Stimulated activated memory B cell treated with anti-CD40 and anti-IgM and Interleukin-4, amounts not matched to agents 10 μg/mL and 1 μg/mL and 100 μg/mL, for 72 hours (primary cell): ENCODE measurements around the gene FHIT.
"Not testable (repeated sequence)": the region's sequence is repeated elsewhere in the genome, so short reads cannot be mapped to it uniquely, and the experiment has no call there.

ENCODE experiments used
- ATAC-seq: fragments of 150-1000 bp; cut with Tn5 transposase; 2 replicates; pipeline ENCODE4 v1.10.0; 2021
- H3K27ac Mint-ChIP-seq: one replicate; pipeline ENCODE4 v1.8.0; 2022; ENCODE audit warnings: mild to moderate bottlenecking, mixed read lengths
- H3K27me3 Mint-ChIP-seq: one replicate; pipeline ENCODE4 v1.8.0; 2022; ENCODE audit warnings: mixed read lengths
- H3K36me3 Mint-ChIP-seq: one replicate; pipeline ENCODE4 v1.8.0; 2022; ENCODE audit warnings: mixed read lengths
- H3K4me1 Mint-ChIP-seq: one replicate; pipeline ENCODE4 v1.8.0; 2022; ENCODE audit warnings: mixed read lengths
- H3K4me3 Mint-ChIP-seq: one replicate; pipeline ENCODE4 v1.8.0; 2022; ENCODE audit warnings: mild to moderate bottlenecking, moderate library complexity, mixed read lengths
- H3K9me3 Mint-ChIP-seq: one replicate; pipeline ENCODE4 v1.8.0; 2022; ENCODE audit warnings: mixed read lengths

The FHIT gene

GRCh38 chr3:61080737-61081445 is 170.4 kb downstream of the FHIT start:
- Mint-ChIP-seq H3K27me3 (no peaks in the 10 kb centered on the region), H3K9me3 (peaks cover 3% of the 10 kb centered on the region), H3K27ac (no peak overlapping the region), H3K36me3 (peaks cover 5% of the 10 kb centered on the region), H3K4me1 (no peaks in the 10 kb centered on the region), H3K4me3 (no peak overlapping the region)
- ATAC-seq, result no peak

DNA sequence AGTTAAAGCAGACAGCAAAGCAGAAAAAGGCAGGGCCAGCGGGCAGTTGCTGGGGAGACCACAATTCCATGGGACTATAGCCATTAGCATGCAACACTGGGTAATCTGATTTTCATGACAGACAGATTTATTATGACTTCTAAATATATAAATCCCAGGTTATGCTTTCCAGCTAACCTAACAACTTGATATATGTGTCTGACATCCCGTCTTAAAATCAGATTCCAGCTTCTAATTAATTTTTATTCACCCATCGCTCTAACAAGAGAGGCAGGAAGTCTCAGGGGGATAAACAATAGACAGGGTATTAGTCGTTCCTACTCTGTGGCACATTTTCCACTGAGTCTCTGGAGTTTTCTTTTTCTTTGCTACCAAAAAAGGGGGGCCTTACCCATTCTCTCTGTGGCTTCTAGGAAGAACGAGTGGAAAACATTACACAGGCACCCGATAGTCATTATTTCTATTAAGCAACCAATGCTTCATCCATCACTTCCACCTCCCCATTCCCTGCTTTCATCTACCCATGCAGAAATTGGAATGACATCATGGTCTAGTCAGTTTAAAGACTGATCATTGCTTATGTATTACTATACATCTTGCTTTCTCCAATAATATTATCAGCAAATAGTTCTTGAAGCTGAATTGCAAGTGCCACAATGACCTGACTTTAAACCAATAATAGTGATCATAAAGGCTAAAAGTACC is 173.1 kb downstream of the FHIT start:
- ATAC-seq, result no peak
- Mint-ChIP-seq H3K4me1 (no peaks in the 10 kb centered on the region), H3K36me3 (no peaks in the 10 kb centered on the region), H3K27me3 (no peaks in the 10 kb centered on the region), H3K4me3 (no peak overlapping the region), H3K27ac (no peak overlapping the region), H3K9me3 (no peaks in the 10 kb centered on the region)

DNA sequence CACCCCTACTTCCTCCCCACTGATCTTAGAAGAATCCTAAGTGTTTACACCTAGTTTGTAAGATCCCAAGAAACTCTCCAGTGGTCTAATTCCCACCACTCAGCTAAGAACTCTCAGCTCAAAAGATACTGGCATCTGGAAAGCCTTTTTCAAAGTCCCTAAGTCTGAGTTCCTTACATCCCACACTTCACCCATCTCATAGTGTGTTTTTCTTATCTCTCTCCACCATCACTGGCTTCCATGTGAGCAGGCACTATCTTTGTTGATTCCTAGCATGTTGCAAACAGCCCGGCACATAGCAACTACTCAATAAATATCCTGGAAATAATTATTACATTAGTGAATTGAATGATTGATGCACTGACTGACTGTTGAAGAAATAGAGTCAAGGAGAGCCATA is 173.7 kb downstream of the FHIT start:
- Mint-ChIP-seq H3K4me1 (no peaks in the 10 kb centered on the region), H3K36me3 (no peaks in the 10 kb centered on the region)

DNA sequence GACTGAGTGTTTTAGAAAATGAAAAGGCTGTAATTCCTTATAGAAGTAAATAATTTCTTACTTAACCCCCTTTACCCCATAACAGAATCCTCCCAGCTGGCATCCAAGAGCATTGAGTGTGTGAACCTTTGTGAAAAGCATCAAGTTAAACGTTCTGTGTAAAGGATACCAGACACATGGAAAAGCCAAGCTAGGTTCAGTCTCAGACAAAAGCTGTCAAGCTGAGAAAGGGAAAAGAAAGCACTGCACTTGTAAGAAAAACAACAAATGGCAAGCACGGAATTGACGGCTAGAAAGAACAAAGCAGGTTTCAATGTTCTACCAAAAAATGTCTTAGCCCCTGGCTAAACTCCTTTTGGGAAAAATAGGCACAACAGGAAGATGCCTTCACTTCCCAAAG is 176.5 kb downstream of the FHIT start:
- Mint-ChIP-seq H3K36me3 (no peaks in the 10 kb centered on the region), H3K4me3 (no peak overlapping the region), H3K4me1 (no peaks in the 10 kb centered on the region), H3K27me3 (no peaks in the 10 kb centered on the region), H3K27ac (no peak overlapping the region), H3K9me3 (no peaks in the 10 kb centered on the region)
- no peak for ATAC-seq

More for the DNA sequence above, 173.7 kb downstream of the FHIT start:
- Mint-ChIP-seq H3K27me3 (no peaks in the 10 kb centered on the region), H3K9me3 (no peaks in the 10 kb centered on the region), H3K27ac (no peak overlapping the region), H3K4me3 (no peak overlapping the region)
- no peak for ATAC-seq

- Mint-ChIP-seq H3K27me3 (no peaks in the 10 kb centered on the region), H3K9me3 (no peaks in the 10 kb centered on the region), H3K4me3 (no peak overlapping the region)
Measured at GRCh38 chr3:61073566-61074165, 177.6 kb downstream of the FHIT start.

GRCh38 chr3:61068084-61068483 is 183.2 kb downstream of the FHIT start:
- no peak for ATAC-seq
- Mint-ChIP-seq H3K36me3 (no peaks in the 10 kb centered on the region), H3K27ac (no peak overlapping the region), H3K27me3 (no peaks in the 10 kb centered on the region), H3K4me1 (no peaks in the 10 kb centered on the region), H3K9me3 (no peaks in the 10 kb centered on the region), H3K4me3 (no peak overlapping the region)

More at GRCh38 chr3:61073566-61074165, 177.6 kb downstream of the FHIT start:
- no peak overlapping the region for H3K27ac Mint-ChIP-seq
- no peaks in the 10 kb centered on the region for H3K4me1 Mint-ChIP-seq
- H3K36me3 Mint-ChIP-seq, result no peaks in the 10 kb centered on the region
- no peak for ATAC-seq

GRCh38 chr3:61066800-61067199 is 184.5 kb downstream of the FHIT start:
- no peaks in the 10 kb centered on the region for H3K27me3 Mint-ChIP-seq
- H3K36me3 Mint-ChIP-seq, result no peaks in the 10 kb centered on the region
- ATAC-seq, result no peak
- H3K4me3 Mint-ChIP-seq, result no peak overlapping the region
- H3K27ac Mint-ChIP-seq, result no peak overlapping the region
- no peaks in the 10 kb centered on the region for H3K9me3 Mint-ChIP-seq
- H3K4me1 Mint-ChIP-seq, result no peaks in the 10 kb centered on the region

DNA sequence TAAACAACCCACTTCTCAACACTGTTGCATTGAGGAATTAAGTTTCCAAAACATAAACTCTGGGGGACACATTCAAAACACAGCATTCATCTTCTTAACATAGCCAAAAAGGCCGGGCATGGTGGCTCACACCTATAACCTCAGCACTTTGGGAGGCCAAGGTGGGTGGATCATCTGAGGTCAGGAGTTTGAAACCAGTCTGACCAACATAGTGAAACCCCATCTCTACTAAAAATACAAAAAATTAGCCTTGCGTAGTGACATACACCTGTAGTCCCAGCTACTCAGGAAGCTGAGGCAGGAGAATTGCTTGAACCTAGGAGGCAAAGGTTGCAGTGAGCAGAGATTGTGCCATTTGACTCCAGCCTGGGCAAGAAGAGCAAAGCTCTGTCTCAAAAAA is 185.0 kb downstream of the FHIT start:
- H3K27me3 Mint-ChIP-seq, H3K27ac Mint-ChIP-seq, H3K4me3 Mint-ChIP-seq, H3K9me3 Mint-ChIP-seq, H3K36me3 Mint-ChIP-seq, H3K4me1 Mint-ChIP-seq, ATAC-seq: not testable (repeated sequence)

GRCh38 chr3:61065451-61066011 is 185.7 kb downstream of the FHIT start:
- Mint-ChIP-seq H3K27me3 (no peaks in the 10 kb centered on the region), H3K9me3 (no peaks in the 10 kb centered on the region), H3K4me3 (no peak overlapping the region), H3K36me3 (no peaks in the 10 kb centered on the region), H3K4me1 (no peaks in the 10 kb centered on the region), H3K27ac (no peak overlapping the region)
- ATAC-seq, result no peak

- no peaks in the 10 kb centered on the region for H3K4me1 Mint-ChIP-seq
- H3K27me3 Mint-ChIP-seq, result no peaks in the 10 kb centered on the region
- ATAC-seq, result no peak
- H3K36me3 Mint-ChIP-seq, result no peaks in the 10 kb centered on the region
- H3K9me3 Mint-ChIP-seq, result no peaks in the 10 kb centered on the region
- H3K4me3 Mint-ChIP-seq, result no peak overlapping the region
- H3K27ac Mint-ChIP-seq, result no peak overlapping the region
Measured at GRCh38 chr3:61061092-61061723, 190.0 kb downstream of the FHIT start.

DNA sequence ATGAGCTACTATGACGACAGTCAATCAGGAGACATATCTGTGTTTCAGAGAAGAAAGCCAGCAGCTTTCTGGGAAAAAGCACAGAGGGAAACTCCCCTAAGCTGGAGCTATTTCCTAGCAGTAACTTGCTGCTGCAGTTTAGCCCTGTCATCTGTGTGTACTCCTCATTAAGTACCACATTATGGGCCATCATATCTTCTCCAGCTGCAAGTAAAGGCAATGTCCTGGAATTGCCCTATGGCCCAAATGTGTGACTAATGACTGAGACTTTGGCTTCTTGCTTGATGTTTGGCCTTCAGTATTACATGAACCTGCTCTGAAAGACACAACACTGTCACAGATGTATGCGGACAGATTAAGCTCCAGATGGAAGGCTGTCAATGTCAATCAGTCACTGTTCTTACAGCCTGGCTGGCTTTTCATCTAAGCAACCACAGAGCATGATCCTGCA is 190.8 kb downstream of the FHIT start:
- H3K27me3 Mint-ChIP-seq, result no peaks in the 10 kb centered on the region
- no peak overlapping the region for H3K27ac Mint-ChIP-seq
- no peak overlapping the region for H3K4me3 Mint-ChIP-seq
- no peaks in the 10 kb centered on the region for H3K4me1 Mint-ChIP-seq
- no peaks in the 10 kb centered on the region for H3K9me3 Mint-ChIP-seq
- ATAC-seq, result no peak
- no peaks in the 10 kb centered on the region for H3K36me3 Mint-ChIP-seq

GRCh38 chr3:61058836-61059235 is 192.4 kb downstream of the FHIT start:
- Mint-ChIP-seq H3K27me3 (no peaks in the 10 kb centered on the region), H3K27ac (no peak overlapping the region), H3K36me3 (no peaks in the 10 kb centered on the region), H3K4me1 (no peaks in the 10 kb centered on the region), H3K9me3 (no peaks in the 10 kb centered on the region), H3K4me3 (no peak overlapping the region)
- no peak for ATAC-seq

- no peaks in the 10 kb centered on the region for H3K36me3 Mint-ChIP-seq
- no peaks in the 10 kb centered on the region for H3K9me3 Mint-ChIP-seq
- H3K27ac Mint-ChIP-seq, result no peak overlapping the region
- H3K4me3 Mint-ChIP-seq, result no peak overlapping the region
- no peaks in the 10 kb centered on the region for H3K4me1 Mint-ChIP-seq
- no peaks in the 10 kb centered on the region for H3K27me3 Mint-ChIP-seq
- no peak for ATAC-seq
Measured at GRCh38 chr3:61057464-61057863, 193.8 kb downstream of the FHIT start.

- Mint-ChIP-seq H3K4me3 (no peak overlapping the region), H3K27me3 (no peaks in the 10 kb centered on the region), H3K27ac (no peak overlapping the region), H3K4me1 (no peaks in the 10 kb centered on the region), H3K36me3 (no peaks in the 10 kb centered on the region), H3K9me3 (no peaks in the 10 kb centered on the region)
- ATAC-seq, result no peak
Measured at GRCh38 chr3:61055447-61055846, 195.8 kb downstream of the FHIT start.

DNA sequence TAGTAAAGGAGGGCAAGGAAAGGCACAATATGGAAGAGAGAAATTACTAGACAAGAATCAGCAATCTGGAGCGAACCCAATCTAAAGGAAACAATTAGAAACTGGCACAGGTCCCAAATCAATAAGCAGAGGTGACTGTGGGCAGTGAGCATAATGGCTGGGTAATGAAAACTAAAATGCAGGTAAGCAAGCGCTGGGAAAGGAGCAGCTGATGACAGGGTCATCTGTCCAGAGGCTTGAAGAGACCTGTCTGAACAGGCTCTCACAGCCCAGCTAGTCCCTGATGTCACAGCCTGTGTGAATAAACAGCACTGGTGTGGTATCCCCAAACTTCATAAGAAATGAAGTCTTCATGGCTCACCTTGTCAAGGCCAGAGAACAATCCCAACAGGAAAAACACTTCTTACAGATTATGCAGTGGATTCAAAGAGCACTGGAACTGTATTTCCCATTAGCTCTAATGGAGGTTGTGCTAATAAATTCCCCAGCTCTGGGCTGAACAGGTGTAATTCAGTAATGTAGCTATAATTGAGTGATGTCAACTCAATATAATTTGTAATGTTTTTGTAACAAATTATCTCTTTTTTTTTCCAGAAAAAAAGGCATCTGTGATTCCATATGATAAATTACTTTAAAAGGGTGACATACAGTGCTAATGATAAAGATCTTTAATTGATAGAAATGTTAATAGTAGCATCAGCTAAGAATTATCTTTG is 197.3 kb downstream of the FHIT start:
- Mint-ChIP-seq H3K27ac (no peak overlapping the region), H3K4me3 (no peak overlapping the region), H3K36me3 (no peaks in the 10 kb centered on the region), H3K9me3 (no peaks in the 10 kb centered on the region), H3K27me3 (no peaks in the 10 kb centered on the region), H3K4me1 (no peaks in the 10 kb centered on the region)
- ATAC-seq, result no peak
